Activated T-cell treated with anti-CD3 and anti-CD28 coated beads for 48 hours (primary cell): ENCODE data around the gene CD9.
"Not testable (repeated sequence)": the region's sequence is repeated elsewhere in the genome, so short reads cannot be mapped to it uniquely, and the experiment has no call there.

ENCODE experiments used
- DNase-seq: peaks from one replicate; pipeline ENCODE4 v3.0.0-alpha.2; 2020; ENCODE audit warnings: low read depth

CD9 gene

GRCh38 chr12:6180268-6181051 is 19.7 kb upstream of the CD9 start:
- no peak for DNase-seq

DNA sequence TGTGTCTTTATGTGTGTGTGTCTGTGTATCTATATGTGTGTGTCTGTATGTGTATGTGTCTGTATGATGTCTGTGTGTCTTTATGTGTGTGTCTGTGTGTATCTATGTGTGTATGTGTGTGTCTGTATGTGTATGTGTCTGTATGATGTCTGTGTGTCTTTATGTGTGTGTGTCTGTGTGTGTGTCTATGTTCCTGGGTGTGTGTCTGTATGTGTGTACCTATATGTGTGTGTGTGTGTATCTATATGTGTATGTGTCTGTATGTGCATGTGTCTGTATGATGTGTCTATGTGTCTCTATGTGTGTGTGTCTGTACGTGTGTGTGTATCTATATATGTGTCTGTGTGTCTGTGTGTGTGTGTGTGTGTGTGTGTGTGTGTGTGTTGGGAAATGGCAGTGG is 19.0 kb upstream of the CD9 start:
- no peak for DNase-seq

DNA sequence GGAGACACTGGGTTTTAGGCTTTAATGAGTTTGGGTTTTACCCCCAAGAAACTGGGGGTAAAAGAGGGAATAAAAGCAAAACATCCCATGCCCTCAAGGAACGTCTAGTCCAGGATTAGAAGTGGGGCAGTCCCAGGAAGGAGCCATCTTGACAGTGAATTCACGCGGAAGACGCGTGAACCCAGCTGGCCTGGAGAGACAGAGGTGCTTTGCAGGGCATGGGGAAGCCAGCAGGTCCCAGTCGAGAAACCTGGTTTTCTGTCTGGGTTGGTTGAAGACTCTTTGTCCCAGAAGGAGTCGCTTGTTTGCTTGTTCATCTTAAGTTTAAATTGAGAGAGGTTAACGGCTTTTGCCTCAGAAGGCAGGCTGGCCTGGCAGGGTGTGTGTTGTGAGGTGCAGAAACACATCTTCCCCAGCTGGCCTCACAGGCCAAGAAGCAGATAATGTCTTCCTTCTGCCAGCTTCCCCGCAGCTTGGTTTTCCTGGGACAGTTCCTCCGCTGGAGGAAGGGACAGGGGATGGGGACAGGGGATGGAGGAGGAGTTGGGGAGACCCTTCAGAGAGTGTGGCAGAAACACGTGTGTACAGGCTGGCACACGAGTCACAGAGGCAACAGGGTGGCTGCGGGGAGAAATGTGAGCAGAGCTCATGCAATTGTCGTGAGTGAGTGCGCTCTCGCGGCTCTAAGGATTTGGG is 18.5 kb upstream of the CD9 start:
- DNase-seq, result no peak

DNA sequence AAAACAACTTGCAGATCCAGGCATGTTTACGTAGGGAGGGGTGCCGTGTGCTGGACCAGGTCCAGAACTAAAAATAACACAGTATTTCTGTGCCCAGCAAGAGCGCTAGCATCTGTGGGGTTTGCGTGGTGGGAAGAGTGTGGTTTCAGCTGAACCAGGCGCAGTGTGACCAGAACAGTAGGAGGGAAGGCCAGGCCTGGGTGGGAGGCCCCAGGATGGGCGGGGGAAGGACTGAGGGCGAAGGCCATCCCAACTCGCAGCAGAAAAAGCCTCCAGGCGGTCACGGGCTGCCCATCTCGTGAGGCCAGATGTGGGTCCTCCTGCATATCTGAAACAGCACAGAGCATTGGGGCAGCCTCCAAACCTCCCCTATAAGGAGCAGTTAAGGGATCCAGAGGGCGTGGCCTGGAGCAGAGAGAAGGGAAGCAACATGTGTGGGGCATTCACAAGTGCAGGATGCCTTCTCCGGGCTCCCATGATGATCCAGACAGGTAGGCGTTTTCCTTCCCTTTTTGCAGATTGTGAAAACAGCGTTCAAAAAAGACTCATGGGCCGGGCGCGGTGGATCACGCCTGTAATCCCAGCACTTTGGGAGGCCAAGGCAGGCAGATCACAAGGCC is 17.8 kb upstream of the CD9 start:
- DNase-seq, result no peak

DNA sequence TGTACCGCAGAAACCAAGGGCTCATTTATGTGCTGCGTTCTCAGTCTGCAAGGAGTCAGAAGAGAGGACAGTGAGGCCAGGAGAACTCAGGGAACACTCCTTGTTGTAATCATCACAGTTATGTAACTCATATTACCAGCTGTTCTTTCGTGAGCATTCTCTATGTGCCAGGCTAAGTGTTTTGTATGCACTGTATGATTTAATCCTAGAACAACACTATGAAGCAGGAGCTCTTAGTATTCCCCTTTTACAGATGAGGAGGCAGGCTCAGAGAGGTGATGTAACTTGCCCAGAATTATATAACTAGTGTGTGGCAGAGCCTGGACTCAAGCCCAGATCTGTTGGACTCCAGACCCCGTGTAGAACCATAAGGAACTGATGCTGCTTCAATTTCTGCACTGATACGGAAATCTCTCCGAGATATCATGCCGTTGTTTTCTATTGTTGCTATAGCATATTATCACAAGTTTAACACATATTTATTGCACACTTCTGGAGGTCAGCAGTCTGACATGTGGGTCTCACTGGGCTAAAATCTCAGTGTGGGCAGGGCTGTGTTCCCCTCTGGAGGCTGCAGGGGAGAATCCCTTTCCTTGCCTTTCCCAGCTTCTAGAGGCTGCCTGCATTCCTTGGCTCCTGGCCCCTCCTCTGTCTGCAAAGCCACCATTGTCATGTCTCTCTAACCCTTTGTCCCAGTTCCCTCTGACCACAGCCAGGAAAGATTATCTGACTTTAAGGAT is 16.3 kb upstream of the CD9 start:
- no peak for DNase-seq

DNA sequence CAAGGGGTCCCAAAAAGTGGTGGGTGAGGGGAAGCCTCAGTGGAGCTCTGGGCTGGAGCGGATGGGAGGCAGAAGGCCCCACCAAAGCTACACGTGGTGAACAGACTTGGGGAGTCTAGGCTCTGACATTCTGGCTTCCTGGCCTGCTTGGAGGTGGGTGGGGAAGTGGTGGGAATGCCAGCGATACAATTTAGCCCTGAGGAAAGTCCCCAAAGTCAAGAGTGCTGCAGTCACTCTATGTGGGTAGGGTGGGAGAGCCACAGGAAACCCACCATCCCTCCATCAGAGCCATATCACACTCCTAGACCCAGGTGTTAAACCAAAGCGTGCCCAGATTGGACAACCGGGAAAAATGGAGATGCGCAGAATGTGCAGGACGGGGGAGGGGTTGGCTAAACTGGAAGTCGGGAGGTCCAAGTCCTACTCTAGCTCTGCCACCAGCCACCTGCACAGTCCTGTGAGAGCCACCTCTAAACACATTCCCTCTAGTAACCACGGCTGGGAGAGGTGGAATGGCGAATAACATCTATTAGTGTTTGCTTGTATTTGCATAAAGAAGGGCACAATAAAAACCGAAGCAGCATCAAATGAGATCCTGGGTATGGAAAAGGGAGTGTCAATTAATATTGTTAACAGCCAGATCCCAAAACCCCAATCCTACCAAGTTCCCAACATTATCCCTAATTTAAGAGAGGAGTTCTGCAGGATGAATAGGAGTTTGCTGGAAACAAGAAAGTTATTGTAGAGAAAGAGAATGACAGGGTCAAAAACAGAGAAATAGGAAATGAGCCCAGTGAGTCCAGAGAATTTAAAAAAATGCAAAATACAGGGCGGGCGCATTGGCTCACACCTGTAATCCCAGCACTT is 14.0 kb upstream of the CD9 start:
- no peak for DNase-seq

DNA sequence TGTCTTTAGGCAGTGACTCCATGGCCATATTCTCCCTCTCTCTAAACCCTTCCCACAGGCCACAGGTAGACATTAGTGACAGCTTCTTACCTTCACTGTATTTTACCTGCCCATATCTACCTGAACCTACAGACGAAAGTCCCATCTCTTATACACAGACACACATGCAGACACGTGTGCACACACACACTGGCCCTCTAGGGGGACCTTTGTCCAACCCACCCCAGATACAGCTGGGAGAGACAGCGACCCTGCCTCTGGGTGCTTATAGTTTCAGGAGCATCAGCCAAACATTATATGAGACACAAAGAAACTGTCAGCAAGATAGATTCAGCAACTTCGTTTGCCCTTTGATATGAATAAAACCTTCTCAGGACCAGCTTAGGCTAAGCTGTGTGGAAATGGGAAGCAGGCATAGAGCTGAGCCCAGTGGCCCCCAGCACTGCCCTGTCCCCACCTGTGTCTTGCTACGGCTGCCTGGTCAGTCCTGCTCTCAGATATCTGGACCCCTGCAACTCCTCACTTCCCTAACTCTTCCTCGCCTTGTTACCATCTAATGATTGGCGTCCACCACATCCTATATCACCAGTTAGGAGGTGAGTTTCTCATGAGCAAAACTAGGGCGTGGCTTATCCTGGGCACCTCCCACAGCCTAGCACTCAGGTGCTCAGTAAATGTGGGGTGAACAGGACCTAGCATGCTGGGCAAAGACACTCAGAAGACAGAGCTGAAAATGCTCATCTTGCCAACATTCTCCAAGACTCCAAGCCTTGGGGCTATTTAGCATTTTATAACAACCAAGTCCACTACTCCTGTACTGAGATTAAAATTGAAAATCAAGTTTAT is 12.0 kb upstream of the CD9 start:
- DNase-seq, result no peak

- no peak for DNase-seq
Observed at GRCh38 chr12:6189028-6189427, 11.2 kb upstream of the CD9 start.

DNA sequence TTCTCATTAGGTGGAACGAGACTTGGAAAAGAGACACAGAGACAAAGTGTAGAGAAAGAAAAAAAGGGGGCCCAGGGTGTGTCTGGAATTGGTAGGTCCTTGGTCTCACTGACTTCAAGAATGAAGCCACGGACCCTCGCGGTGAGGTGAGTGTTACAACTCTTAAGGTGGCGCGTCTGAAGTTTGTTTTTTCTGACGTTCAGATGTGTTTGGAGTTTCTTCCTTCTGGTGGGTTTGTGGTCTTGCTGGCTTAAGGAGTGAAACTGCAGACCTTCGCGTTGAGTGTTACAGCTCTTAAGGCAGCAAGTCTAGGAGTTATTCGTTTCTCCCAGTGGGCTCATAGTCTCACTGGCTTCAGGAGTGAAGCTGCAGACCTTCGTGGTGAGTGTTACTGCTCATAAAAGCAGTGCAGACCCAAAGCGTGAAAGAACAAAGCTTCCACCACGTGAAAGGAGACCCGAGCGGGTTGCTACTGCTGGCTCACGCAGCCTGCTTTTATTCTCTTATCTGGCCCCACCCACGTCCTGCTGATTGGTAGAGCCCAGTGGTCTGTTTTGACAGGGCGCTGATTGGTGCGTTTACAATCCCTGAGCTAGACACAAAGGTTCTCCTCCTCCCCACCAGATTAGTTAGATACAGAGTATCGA is 10.1 kb upstream of the CD9 start:
- not testable (repeated sequence) for DNase-seq

GRCh38 chr12:6190767-6191530 is 9.3 kb upstream of the CD9 start:
- DNase-seq, result not testable (repeated sequence)

- DNase-seq, result no peak
Observed at GRCh38 chr12:6192604-6193380, 7.4 kb upstream of the CD9 start.

GRCh38 chr12:6193853-6194815 is 6.1 kb upstream of the CD9 start:
- DNase-seq, result no peak

DNA sequence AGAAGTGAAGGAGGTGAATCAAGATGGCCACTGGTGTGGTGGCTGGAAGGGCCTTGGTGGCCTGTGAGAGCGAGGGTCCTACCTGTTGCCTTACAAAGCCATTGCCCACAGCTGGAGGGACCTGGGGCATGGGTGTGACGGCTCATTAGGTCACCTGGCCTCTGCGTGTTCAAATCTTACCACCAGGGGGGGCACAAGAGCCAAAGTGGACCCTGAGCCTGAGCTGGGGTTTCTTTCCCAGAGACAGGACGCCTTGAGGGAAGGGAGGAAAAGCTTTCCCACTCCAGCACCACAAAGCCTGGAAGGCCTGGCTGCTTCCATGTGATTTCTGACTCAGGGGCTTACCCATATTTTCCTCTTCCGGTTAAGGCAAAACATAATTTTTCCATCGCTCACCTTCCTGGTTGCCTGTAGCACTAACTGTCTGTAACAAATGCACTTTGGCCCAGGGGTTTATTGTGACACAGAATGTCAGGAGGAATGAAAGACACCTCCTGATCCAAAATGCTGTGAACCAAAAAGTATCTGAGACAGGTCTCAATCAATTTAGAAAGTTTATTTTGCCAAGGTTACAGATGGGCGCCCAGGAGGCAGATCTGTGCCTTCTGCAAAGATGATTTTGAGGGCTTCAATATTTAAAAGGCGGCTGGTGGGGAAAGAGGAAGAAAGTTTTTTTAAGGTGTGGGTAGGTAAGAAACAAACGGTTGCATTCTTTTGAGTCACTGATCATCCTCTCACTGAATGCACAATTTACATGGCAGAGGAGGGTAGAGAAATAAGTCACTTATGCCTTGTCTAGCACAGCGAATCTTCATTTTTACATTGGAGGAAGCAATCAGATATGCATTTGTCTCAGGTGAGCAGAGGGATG is 4.3 kb upstream of the CD9 start:
- DNase-seq, result peak; percentile 62

DNA sequence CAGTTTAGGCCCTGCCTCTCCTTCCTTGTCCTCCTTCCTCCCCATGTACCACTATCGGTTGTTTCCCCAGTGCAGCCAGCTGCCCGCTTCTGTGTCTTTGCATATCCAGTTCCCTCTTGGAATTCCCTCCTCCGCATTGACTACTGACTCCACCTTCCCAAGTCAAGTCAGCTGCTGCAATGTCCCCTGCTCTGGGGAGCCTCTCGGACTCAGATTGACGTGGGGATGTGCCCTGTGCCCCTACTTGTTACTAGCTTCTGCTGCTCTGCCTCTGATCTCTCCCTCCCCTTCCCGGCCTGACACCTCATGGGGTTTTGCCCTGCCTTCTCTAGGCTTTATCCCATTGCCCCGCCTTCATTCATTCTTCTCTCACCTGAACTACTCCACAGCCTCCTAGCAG is 2.1 kb upstream of the CD9 start:
- no peak for DNase-seq

DNA sequence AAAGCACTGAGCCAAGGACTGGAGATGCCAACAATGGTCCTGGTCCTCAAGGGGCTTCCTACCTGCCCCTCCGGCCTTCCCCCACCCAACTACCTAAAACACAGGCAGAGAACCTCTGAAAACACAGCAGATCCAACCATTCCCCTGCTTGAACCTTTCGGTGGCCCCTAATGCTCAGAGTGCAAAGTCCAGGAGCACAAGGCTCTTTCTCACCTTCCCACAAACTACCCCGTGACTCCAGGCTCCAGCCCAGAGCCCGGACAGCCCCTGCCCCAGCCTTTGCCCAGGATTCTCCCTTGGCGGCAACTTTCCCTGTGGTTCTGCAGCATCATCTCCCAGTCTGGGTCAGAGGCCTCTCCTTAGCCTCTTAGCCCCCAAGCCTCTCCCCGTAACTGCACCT is 1.6 kb upstream of the CD9 start:
- DNase-seq, result no peak

DNA sequence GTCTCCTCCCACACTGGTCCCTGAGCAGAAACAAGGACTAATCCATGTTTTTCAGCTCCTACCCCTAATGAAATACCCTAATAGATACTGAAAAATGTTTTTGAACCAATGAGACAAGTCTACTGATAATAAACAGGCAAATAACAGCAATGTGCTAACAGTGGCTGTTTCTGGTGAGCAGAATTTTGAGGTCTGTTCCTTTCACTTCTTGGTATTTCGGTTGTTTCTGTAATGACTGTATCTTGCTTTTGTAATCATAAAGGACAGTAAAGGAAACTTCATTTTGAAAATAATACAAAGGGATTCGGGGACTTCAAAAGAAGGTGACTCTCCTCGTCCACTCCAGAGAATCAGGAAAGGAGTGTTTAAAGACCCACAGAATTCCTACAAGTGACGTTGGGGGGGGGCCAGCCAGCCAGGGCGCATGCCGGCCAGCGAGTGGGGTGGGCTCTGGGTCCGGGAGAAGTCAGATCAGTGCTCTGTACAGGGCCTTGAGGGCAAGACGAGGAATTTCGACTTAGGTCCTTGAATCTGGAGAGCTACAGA is 1.1 kb upstream of the CD9 start:
- no peak for DNase-seq
